ENCODE results near the gene SLC4A4.

- TF ChIP-seq CTCF (IDR thresholded peaks at IDR 0.05; ENCODE audit: low read length) (no peak), EZH2 (IDR thresholded peaks at IDR 0.05; ENCODE audit: borderline replicate concordance, low read length) (no peak)
Measured at GRCh38 chr4:71593311-71593710, 254.5 kb downstream of the SLC4A4 start.
